GM10248 (cell line): ENCODE results near the gene KIRREL3.

ENCODE experiments used
- CTCF ChIA-PET: fragments of 300-600 bp; sonication (Branson Sonifier 250); formaldehyde crosslinking; extraction: SDS; loops from one replicate; lab custom pipeline; 2021; ENCODE audit warnings: antibody characterized with exemption; lab: Yijun Ruan, JAX
- POLR2A ChIA-PET: fragments of 350-650 bp; sonication (Branson Sonifier 250); formaldehyde crosslinking; extraction: SDS; loops from one replicate; lab custom pipeline; 2020; ENCODE audit warnings: antibody characterized with exemption; lab: Yijun Ruan, JAX
- DNase-seq: peaks from one replicate; pipeline ENCODE4 v3.0.0; 2012; ENCODE audit errors: extremely low spot score
- CTCF ChIP-seq: IDR thresholded peaks from 2 replicates; pipeline ENCODE4 v1.5.1; 2012; ENCODE audit warnings: mild to moderate bottlenecking, low read depth; ENCODE audit errors: extremely low read depth, missing control alignments, control extremely low read depth

Gene KIRREL3

GRCh38 chr11:126892756-126893155, 107.8 kb downstream of the KIRREL3 start:
- ChIA-PET CTCF (no interaction called here), POLR2A (no interaction called here)
- no peak for DNase-seq

GRCh38 chr11:126891556-126892217, 108.9 kb downstream of the KIRREL3 start:
- DNase-seq = no peak
- TF ChIP-seq CTCF = no peak
- POLR2A ChIA-PET = no interaction called here
- CTCF ChIA-PET = interaction anchor here (1.0 kb wide), 1 partner anchor 12 kb away, joined by 4 read pairs; no protein-coding TSS in a partner anchor

More at GRCh38 chr11:126892756-126893155, 107.8 kb downstream of the KIRREL3 start:
- TF ChIP-seq CTCF = no peak

DNA sequence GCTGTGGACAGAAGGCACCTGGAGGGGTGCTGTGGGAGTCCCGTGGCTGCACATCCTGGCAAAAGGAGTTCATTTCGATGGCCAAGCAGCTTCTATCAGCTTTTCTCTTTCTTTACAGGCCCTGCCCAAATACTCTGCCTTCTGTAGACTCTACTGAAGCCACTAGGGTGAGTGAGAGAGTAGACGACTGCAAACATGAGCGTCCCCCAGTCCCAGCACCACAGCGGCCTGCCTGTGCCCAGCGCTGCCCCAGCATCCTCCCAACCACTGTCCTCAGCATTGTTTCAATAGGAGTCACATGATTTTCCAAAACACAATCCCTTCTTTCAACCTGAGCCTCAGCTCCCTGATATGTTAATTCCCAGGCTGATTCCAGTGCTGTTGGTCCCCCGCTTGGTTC, 110.0 kb downstream of the KIRREL3 start:
- POLR2A ChIA-PET = no interaction called here
- CTCF ChIA-PET = no interaction called here
- no peak for DNase-seq
- no peak for TF ChIP-seq CTCF

- ChIA-PET POLR2A (no interaction called here), CTCF (no interaction called here)
- DNase-seq = no peak
- TF ChIP-seq CTCF = no peak
Observed at GRCh38 chr11:126888115-126888712, 112.4 kb downstream of the KIRREL3 start.

- ChIA-PET CTCF (no interaction called here), POLR2A (no interaction called here)
- no peak for TF ChIP-seq CTCF
- DNase-seq = no peak
Observed at GRCh38 chr11:126886636-126887035, 113.9 kb downstream of the KIRREL3 start.

DNA sequence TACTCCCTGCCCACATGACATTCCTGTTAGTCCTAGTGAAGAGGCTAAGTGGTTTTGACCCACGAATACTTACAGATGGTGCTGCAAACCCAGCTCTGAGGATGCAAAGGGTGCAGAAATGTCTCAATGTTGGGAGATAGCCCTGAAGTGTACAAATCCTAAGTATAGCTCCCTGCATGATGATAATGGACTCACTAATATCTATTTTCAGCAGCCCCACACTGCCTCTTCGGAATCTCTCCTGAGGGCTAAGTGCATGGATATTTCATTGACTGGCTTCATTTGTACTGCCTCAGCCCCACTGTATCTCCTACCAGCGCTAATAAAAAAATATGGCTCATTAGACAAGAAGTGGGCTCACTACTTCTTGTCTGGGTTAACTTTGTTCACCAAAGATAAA, 114.5 kb downstream of the KIRREL3 start:
- no peak for DNase-seq
- ChIA-PET CTCF (no interaction called here), POLR2A (no interaction called here)
- no peak for TF ChIP-seq CTCF
